GM23248 (cell line): ENCODE results near the gene SLC6A19. TPM values are rescaled to one million over a fixed set of nuclear protein-coding genes. Genes with fewer than 3 reads are reported as not detected.

ENCODE experiments used
- DNase-seq: peaks from one replicate; pipeline ENCODE4 v3.0.0-alpha.2; 2015
- H2AFZ ChIP-seq: fragments of 200-600 bp; sonication (generic); 2 replicates; pipeline ENCODE4 v1.6.1; 2016; ENCODE audit warnings: antibody characterized with exemption
- H3F3A ChIP-seq: fragments of 200-600 bp; sonication (generic); 2 replicates; pipeline ENCODE4 v1.6.1; 2016; ENCODE audit warnings: mild to moderate bottlenecking, antibody characterized with exemption, mixed run types; ENCODE audit not compliant: insufficient read depth
- H3K27ac ChIP-seq: fragments of 200-600 bp; sonication (generic); 2 replicates; pipeline ENCODE4 v1.5.1; 2016; ENCODE audit warnings: mild to moderate bottlenecking
- H3K27me3 ChIP-seq: fragments of 200-600 bp; sonication (generic); replicated peaks from 2 replicates; pipeline ENCODE4 v1.6.1; 2016; ENCODE audit warnings: mild to moderate bottlenecking; ENCODE audit not compliant: insufficient read depth
- H3K36me3 ChIP-seq: fragments of 200-600 bp; sonication (generic); 2 replicates; pipeline ENCODE4 v1.6.1; 2016; ENCODE audit warnings: low read depth, mild to moderate bottlenecking
- H3K4me1 ChIP-seq: fragments of 200-600 bp; sonication (generic); 2 replicates; pipeline ENCODE4 v1.6.1; 2016; ENCODE audit warnings: mild to moderate bottlenecking; ENCODE audit not compliant: insufficient read depth
- H3K4me2 ChIP-seq: fragments of 200-600 bp; sonication (generic); one replicate; pipeline ENCODE4 v1.6.1; 2016; ENCODE audit warnings: mild to moderate bottlenecking; ENCODE audit not compliant: unreplicated experiment
- H3K4me3 ChIP-seq: fragments of 200-600 bp; sonication (generic); 2 replicates; pipeline ENCODE4 v1.5.1; 2016; ENCODE audit warnings: mild to moderate bottlenecking
- H3K79me2 ChIP-seq: fragments of 200-600 bp; sonication (generic); 2 replicates; pipeline ENCODE4 v1.6.1; 2016; ENCODE audit warnings: mild to moderate bottlenecking; ENCODE audit not compliant: insufficient read depth
- H3K9ac ChIP-seq: fragments of 200-600 bp; sonication (generic); 2 replicates; pipeline ENCODE4 v1.6.1; 2016; ENCODE audit warnings: mild to moderate bottlenecking
- H3K9me2 ChIP-seq: fragments of 200-600 bp; sonication (generic); 2 replicates; pipeline ENCODE4 v1.6.1; 2016; ENCODE audit warnings: mixed run types, mild to moderate bottlenecking, moderate library complexity; ENCODE audit not compliant: insufficient read depth
- H3K9me3 ChIP-seq: fragments of 200-600 bp; sonication (generic); one replicate; pipeline ENCODE4 v1.6.1; 2017; ENCODE audit warnings: low read depth
- H4K20me1 ChIP-seq: fragments of 200-600 bp; sonication (generic); 2 replicates; pipeline ENCODE4 v1.6.0; 2016; ENCODE audit not compliant: insufficient read depth
- EZH2 ChIP-seq: fragments of 200-600 bp; sonication (generic); IDR thresholded peaks from 2 replicates; pipeline ENCODE4 v1.6.1; 2018; ENCODE audit warnings: antibody characterized with exemption, mild to moderate bottlenecking; ENCODE audit not compliant: insufficient read depth, poor library complexity, severe bottlenecking
- EZH2phosphoT487 ChIP-seq: fragments of 200-600 bp; sonication (generic); IDR thresholded peaks from 2 replicates; pipeline ENCODE4 v1.6.1; 2018; ENCODE audit warnings: antibody characterized with exemption, moderate library complexity, mild to moderate bottlenecking, low read depth; ENCODE audit not compliant: insufficient read depth
- WGBS, 2 experiments: methylation state at CpG; one replicate each; pipeline ENCODE4 v1.1.6; 2015 to 2017; ENCODE audit warnings: low lambda C conversion rate in 2 of 2, low coverage in 1 of 2; ENCODE audit errors: missing lambda C conversion rate in 2 of 2; 5-methylcytosine and 5-hydroxymethylcytosine counted together
- in situ Hi-C: fragments of 300-500 bp; cut with MboI; formaldehyde crosslinking; loops from 2 replicates; pipeline ENCODE4 v1.15.0; 2020
- polyA plus RNA-seq: library from polyadenylated mRNA; unstranded; fragments of >200 nt; fragmentation: Nextera tagmentation; extraction: Ambion mirVana; gene quantifications from 2 replicates; pipeline ENCODE4 v1.2.1, GENCODE V29; 2016
- total RNA-seq: library from RNA; depleted of rRNA; stranded (reverse); fragments of >200 nt; shearing (Covaris generic); gene quantifications from 2 replicates; pipeline ENCODE4 v1.2.3, GENCODE V29; 2014

Gene SLC6A19
- total and polyA plus RNA-seq, 2 experiments from 2014 or later = not detected

DNA sequence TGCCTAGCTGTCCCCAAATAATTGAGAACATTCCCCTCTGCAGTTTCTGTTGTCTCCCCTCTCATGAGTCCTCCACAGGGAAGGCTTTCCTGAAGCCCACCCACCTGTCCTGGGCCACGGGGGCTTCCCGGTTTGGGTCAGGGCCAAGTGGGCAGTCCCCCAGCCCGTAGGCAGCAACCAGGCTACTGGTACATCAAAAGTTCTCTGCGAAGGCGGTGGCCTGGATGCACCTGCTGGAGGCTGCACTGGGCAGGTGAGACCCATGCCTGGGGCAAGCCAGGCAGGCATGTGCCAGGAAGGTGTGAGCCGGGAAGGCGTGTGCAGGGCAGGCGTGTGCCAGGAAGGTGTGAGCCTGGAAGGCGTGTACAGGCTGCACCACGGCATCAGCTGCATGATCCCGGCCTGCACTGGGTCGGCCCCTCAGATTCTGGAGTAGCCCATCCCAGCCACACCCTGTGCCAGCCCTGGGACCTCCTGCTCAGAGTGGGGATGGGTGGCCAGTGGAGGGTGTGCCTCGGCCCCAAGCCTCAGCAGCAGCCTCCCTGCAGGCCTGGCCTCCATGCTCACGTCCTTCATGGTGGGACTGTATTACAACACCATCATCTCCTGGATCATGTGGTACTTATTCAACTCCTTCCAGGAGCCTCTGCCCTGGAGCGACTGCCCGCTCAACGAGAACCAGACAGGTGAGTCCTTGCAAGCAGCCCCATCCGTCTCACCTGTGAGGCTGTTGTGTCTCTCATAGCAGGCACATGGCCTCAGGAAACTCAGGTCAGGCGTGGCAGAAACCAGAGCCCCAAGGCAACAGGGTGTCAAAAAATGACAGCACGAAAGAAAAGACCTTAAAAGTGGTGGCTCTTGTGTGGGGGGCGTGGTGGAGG, 8.7 kb downstream of the SLC6A19 start:
- H2AFZ ChIP-seq = no peak overlapping the region
- no peaks in the 10 kb centered on the region for H3K36me3 ChIP-seq
- no peak overlapping the region for H3K4me2 ChIP-seq
- no peak for DNase-seq
- H3K27ac ChIP-seq = no peak overlapping the region
- H3K79me2 ChIP-seq = no peaks in the 10 kb centered on the region
- no peaks in the 10 kb centered on the region for H3F3A ChIP-seq
- no peak overlapping the region for H3K9ac ChIP-seq
- H4K20me1 ChIP-seq = no peaks in the 10 kb centered on the region
- no peaks in the 10 kb centered on the region for H3K9me3 ChIP-seq
- no peak overlapping the region for H3K4me3 ChIP-seq
- H3K4me1 ChIP-seq = no peaks in the 10 kb centered on the region
- 36 to 53% methylated on average over 18 to 21 of the region's 21 CpGs for WGBS, 2 experiments
- TF ChIP-seq EZH2phosphoT487 (no peak), EZH2 (no peak)
- peaks cover 11% of the 10 kb centered on the region for H3K27me3 ChIP-seq
- no peaks in the 10 kb centered on the region for H3K9me2 ChIP-seq
- in situ Hi-C loops = no loop called here

DNA sequence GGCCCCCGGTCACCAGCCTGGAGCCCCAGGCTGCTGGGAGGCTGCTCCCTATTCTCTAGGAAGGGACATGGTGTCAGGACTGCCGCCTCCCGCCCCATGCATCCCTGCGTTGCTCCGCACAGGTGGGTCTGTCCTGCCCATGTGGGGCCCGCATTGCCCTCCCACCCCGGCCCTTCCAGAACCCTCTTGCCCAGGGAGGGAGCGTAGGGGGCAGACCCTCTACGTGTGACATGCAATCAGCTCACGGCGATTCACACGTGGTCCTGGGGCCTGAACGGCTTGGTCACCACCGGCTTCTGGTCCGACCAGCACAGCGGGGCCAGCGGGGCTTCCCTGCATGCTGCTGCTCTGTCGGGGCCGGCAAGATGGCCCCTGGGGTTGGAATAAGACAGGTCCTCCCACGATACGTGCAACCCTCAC, 9.4 kb downstream of the SLC6A19 start:
- DNase-seq = no peak
- Histone ChIP-seq H3K4me1 (no peaks in the 10 kb centered on the region), H3K79me2 (no peaks in the 10 kb centered on the region), H3F3A (no peaks in the 10 kb centered on the region), H2AFZ (no peak overlapping the region), H3K4me3 (no peak overlapping the region), H3K9me2 (no peaks in the 10 kb centered on the region), H4K20me1 (no peaks in the 10 kb centered on the region), H3K36me3 (no peaks in the 10 kb centered on the region), H3K9ac (no peak overlapping the region), H3K27ac (no peak overlapping the region), H3K4me2 (no peak overlapping the region), H3K27me3 (peaks cover 4% of the 10 kb centered on the region; the same call in 1 of the 2 replicates), H3K9me3 (no peaks in the 10 kb centered on the region)
- TF ChIP-seq EZH2phosphoT487 = no peak
- no peak for TF ChIP-seq EZH2
- WGBS, 2 experiments = 56 to 61% methylated on average over 16 to 20 of the region's 21 CpGs
- in situ Hi-C loops = no loop called here

- in situ Hi-C loops = no loop called here
- H3K4me1 ChIP-seq = no peaks in the 10 kb centered on the region
These were observed 10.3 kb downstream of the SLC6A19 start for GRCh38 chr5:1211701-1212100.

GRCh38 chr5:1212271-1212670, 10.9 kb downstream of the SLC6A19 start:
- Histone ChIP-seq H3K27me3 (peaks cover 4% of the 10 kb centered on the region; the same call in 1 of the 2 replicates), H3K4me1 (no peaks in the 10 kb centered on the region), H3K9ac (no peak overlapping the region), H3K27ac (no peak overlapping the region), H3K9me3 (no peaks in the 10 kb centered on the region), H3F3A (no peaks in the 10 kb centered on the region), H3K36me3 (no peaks in the 10 kb centered on the region), H4K20me1 (no peaks in the 10 kb centered on the region), H2AFZ (no peak overlapping the region), H3K4me3 (no peak overlapping the region), H3K4me2 (no peak overlapping the region), H3K79me2 (no peaks in the 10 kb centered on the region), H3K9me2 (no peaks in the 10 kb centered on the region)
- no peak for DNase-seq
- WGBS, 2 experiments = 79 to 84% methylated on average over 16 to 20 of the region's 20 CpGs
- in situ Hi-C loops = no loop called here
- TF ChIP-seq EZH2phosphoT487 (no peak), EZH2 (no peak)

More at GRCh38 chr5:1211701-1212100, 10.3 kb downstream of the SLC6A19 start:
- no peak overlapping the region for H3K4me2 ChIP-seq
- no peak overlapping the region for H2AFZ ChIP-seq
- H3K9me3 ChIP-seq = no peaks in the 10 kb centered on the region
- H3K4me3 ChIP-seq = no peak overlapping the region
- no peak overlapping the region for H3K27ac ChIP-seq
- H4K20me1 ChIP-seq = no peaks in the 10 kb centered on the region
- no peak for TF ChIP-seq EZH2phosphoT487
- TF ChIP-seq EZH2 = no peak
- peaks cover 4% of the 10 kb centered on the region; the same call in 1 of the 2 replicates for H3K27me3 ChIP-seq
- no peaks in the 10 kb centered on the region for H3K79me2 ChIP-seq
- WGBS, 2 experiments = 81 to 83% methylated on average over 9 of the region's 9 CpGs
- no peaks in the 10 kb centered on the region for H3K9me2 ChIP-seq
- H3F3A ChIP-seq = no peaks in the 10 kb centered on the region
- H3K9ac ChIP-seq = no peak overlapping the region
- no peaks in the 10 kb centered on the region for H3K36me3 ChIP-seq
- no peak for DNase-seq
